HG02798 (cell line): ENCODE results near the gene DNAJC10.
"Not testable (repeated sequence)": the region's sequence is repeated elsewhere in the genome, so short reads cannot be mapped to it uniquely, and the experiment has no call there.

Experiments
- ATAC-seq: cut with Tn5 transposase; IDR thresholded peaks from one replicate; pipeline ENCODE4 v1.9.1; 2021; ENCODE audit warnings: mild to moderate bottlenecking; ENCODE audit not compliant: unreplicated experiment, poor library complexity

The DNAJC10 gene

GRCh38 chr2:182782686-182783085, 66.6 kb downstream of the DNAJC10 start:
- ATAC-seq: not testable (repeated sequence)

GRCh38 chr2:182784058-182784706, 68.1 kb downstream of the DNAJC10 start:
- no peak for ATAC-seq

- ATAC-seq: no peak
Observed at GRCh38 chr2:182784777-182785176, 68.7 kb downstream of the DNAJC10 start.

GRCh38 chr2:182792441-182792840, 76.4 kb downstream of the DNAJC10 start:
- no peak for ATAC-seq

- ATAC-seq: no peak
Observed at GRCh38 chr2:182798736-182799135, 82.7 kb downstream of the DNAJC10 start.

GRCh38 chr2:182804128-182804527, 88.1 kb downstream of the DNAJC10 start:
- no peak for ATAC-seq

GRCh38 chr2:182807319-182807718, 91.3 kb downstream of the DNAJC10 start:
- no peak for ATAC-seq

GRCh38 chr2:182810087-182810486, 94.0 kb downstream of the DNAJC10 start:
- ATAC-seq: no peak

- no peak for ATAC-seq
Observed at GRCh38 chr2:182814380-182814779, 98.3 kb downstream of the DNAJC10 start.

GRCh38 chr2:182814804-182815203, 98.7 kb downstream of the DNAJC10 start:
- ATAC-seq: no peak

GRCh38 chr2:182816866-182817265, 100.8 kb downstream of the DNAJC10 start:
- no peak for ATAC-seq

- ATAC-seq: no peak
Observed at GRCh38 chr2:182817558-182817957, 101.5 kb downstream of the DNAJC10 start.

GRCh38 chr2:182818501-182818900, 102.4 kb downstream of the DNAJC10 start:
- no peak for ATAC-seq

GRCh38 chr2:182818925-182819324, 102.9 kb downstream of the DNAJC10 start:
- no peak for ATAC-seq

- no peak for ATAC-seq
Observed at GRCh38 chr2:182819412-182819811, 103.4 kb downstream of the DNAJC10 start.

- ATAC-seq: no peak
Observed at GRCh38 chr2:182821182-182821581, 105.1 kb downstream of the DNAJC10 start.

GRCh38 chr2:182822733-182823132, 106.7 kb downstream of the DNAJC10 start:
- no peak for ATAC-seq

- no peak for ATAC-seq
Observed at GRCh38 chr2:182824056-182824766, 108.2 kb downstream of the DNAJC10 start.

- ATAC-seq: no peak
Observed at GRCh38 chr2:182824767-182825158, 108.7 kb downstream of the DNAJC10 start.

GRCh38 chr2:182826064-182826463, 110.0 kb downstream of the DNAJC10 start:
- no peak for ATAC-seq

- ATAC-seq: no peak
Observed at GRCh38 chr2:182826496-182826895, 110.4 kb downstream of the DNAJC10 start.
